Mesenteric fat pad (tissue), 1 donor: ENCODE results near the gene EBPL. TPM values are rescaled to one million over a fixed set of nuclear protein-coding genes. Genes with fewer than 3 reads are reported as not detected.
"Not testable (repeated sequence)": the region's sequence is repeated elsewhere in the genome, so short reads cannot be mapped to it uniquely, and the experiment has no call there.

Experiments used
- DNase-seq: peaks from one replicate; pipeline ENCODE4 v3.0.0-alpha.2; 2020; ENCODE audit warnings: low spot score
- total RNA-seq: library from RNA; stranded (reverse); fragmentation: NEBNext Ultra II Directional; extraction: Animal tissue kit (Norgen Biotek cat#: 25700); gene quantifications from one replicate; pipeline ENCODE4 v1.2.1, GENCODE V29; 2021
- donor health status: DM: yes; HTN: yes; CAD: no.

The EBPL gene
- total RNA-seq, 1 donor from 2014 or later: 25.3 TPM

GRCh38 chr13:49635599-49636433, 55.5 kb downstream of the EBPL start:
- DNase-seq: no peak

- no peak for DNase-seq
These were observed 57.6 kb downstream of the EBPL start for GRCh38 chr13:49633710-49634109.

GRCh38 chr13:49632156-49632555, 59.1 kb downstream of the EBPL start:
- DNase-seq: no peak

GRCh38 chr13:49630580-49630979, 60.7 kb downstream of the EBPL start:
- no peak for DNase-seq

- DNase-seq: no peak
These were observed 61.3 kb downstream of the EBPL start for GRCh38 chr13:49629947-49630346.

- DNase-seq: no peak
These were observed 61.9 kb downstream of the EBPL start for GRCh38 chr13:49629196-49629938.

- no peak for DNase-seq
These were observed 63.2 kb downstream of the EBPL start, which contains the start of gene ARL11 for GRCh38 chr13:49627831-49628652. TSS of gene ARL11 (plus strand) at chr13:49628507. CDS start at chr13:49630448, 1,941 bp downstream.

- DNase-seq: no peak
These were observed 65.8 kb downstream of the EBPL start for GRCh38 chr13:49625392-49626079.

- no peak for DNase-seq
These were observed 67.1 kb downstream of the EBPL start for GRCh38 chr13:49624229-49624628.

- DNase-seq: no peak
These were observed 68.9 kb downstream of the EBPL start for GRCh38 chr13:49622174-49622946.

- DNase-seq: no peak
These were observed 71.1 kb downstream of the EBPL start for GRCh38 chr13:49620170-49620621.

- no peak for DNase-seq
These were observed 74.6 kb downstream of the EBPL start for GRCh38 chr13:49616676-49617065.

GRCh38 chr13:49615836-49616675, 75.2 kb downstream of the EBPL start:
- no peak for DNase-seq

GRCh38 chr13:49612042-49612441, 79.2 kb downstream of the EBPL start:
- not testable (repeated sequence) for DNase-seq

Other genes starting within 250 kb of the EBPL start
- gene CAB39L, start 247.4 kb downstream of the EBPL start, total RNA-seq: 9.3 TPM
- gene SETDB2, start 247.2 kb downstream of the EBPL start, total RNA-seq: 8.1 TPM
- gene PHF11, start 195.5 kb downstream of the EBPL start, total RNA-seq: 52.4 TPM
- 15.6 TPM for gene RCBTB1, start 105.9 kb downstream of the EBPL start, total RNA-seq
- gene ARL11, start 63.0 kb downstream of the EBPL start, total RNA-seq: 2.6 TPM
- 36.5 TPM for gene KPNA3, start 101.2 kb upstream of the EBPL start, total RNA-seq
- gene SPRYD7, start 244.9 kb upstream of the EBPL start, total RNA-seq: 6.4 TPM